H1 (cell line): Measurements from ENCODE around the gene ADCK1. TPM values are rescaled to one million over a fixed set of nuclear protein-coding genes. Genes with fewer than 3 reads are reported as not detected.

ENCODE experiments used
- CTCF ChIA-PET: fragments of 300-600 bp; sonication (Branson Sonifier 250); formaldehyde crosslinking; loops from one replicate; lab custom pipeline; 2021; ENCODE audit not compliant: partially characterized antibody; lab: Charles Lee
- POLR2A ChIA-PET: fragments of 300-600 bp; sonication (Branson Sonifier 250); formaldehyde crosslinking; loops from one replicate; lab custom pipeline; 2021; ENCODE audit warnings: inconsistent platforms; ENCODE audit not compliant: partially characterized antibody; lab: Charles Lee
- DNase-seq, 2 experiments: peaks; one replicate each; pipeline versions ENCODE4 v3.0.0 to v3.0.0-alpha.2; 2010 to 2022; ENCODE audit warnings: low spot score in 2 of 2, low read depth in 1 of 2, mixed read lengths in 1 of 2
- FAIRE-seq: peaks from 2 replicates; lab custom pipeline; 2011; peaks lifted over from hg19 to GRCh38; lab: Jason Lieb, UNC
- H2AFZ ChIP-seq: 2 replicates; pipeline ENCODE4 v1.8.1; 2012; ENCODE audit warnings: low read length, inconsistent platforms
- H2AK5ac ChIP-seq: 2 replicates; pipeline ENCODE4 v1.6.1; 2013; ENCODE audit warnings: low read depth, low read length
- H2BK120ac ChIP-seq: replicated peaks from 2 replicates; pipeline ENCODE3; 2013; ENCODE audit warnings: low read depth, low read length, inconsistent platforms
- H2BK12ac ChIP-seq: 2 replicates; pipeline ENCODE4 v1.6.1; 2013; ENCODE audit warnings: low read depth, low read length
- H2BK15ac ChIP-seq: 2 replicates; pipeline ENCODE4 v1.6.1; 2013; ENCODE audit warnings: low read length
- H2BK20ac ChIP-seq: 2 replicates; pipeline ENCODE4 v1.6.1; 2013; ENCODE audit warnings: low read length
- H2BK5ac ChIP-seq: 2 replicates; pipeline ENCODE4 v1.6.1; 2013; ENCODE audit warnings: low read depth, low read length
- H3K14ac ChIP-seq: 2 replicates; pipeline ENCODE4 v1.6.1; 2013; ENCODE audit warnings: inconsistent platforms; ENCODE audit not compliant: insufficient read length
- H3K18ac ChIP-seq: 2 replicates; pipeline ENCODE4 v1.6.1; 2013; ENCODE audit warnings: low read length; ENCODE audit errors: extremely low read depth
- H3K23ac ChIP-seq: 2 replicates; pipeline ENCODE4 v1.6.1; 2013; ENCODE audit warnings: inconsistent platforms; ENCODE audit not compliant: insufficient read length
- H3K23me2 ChIP-seq: 2 replicates; pipeline ENCODE4 v1.6.1; 2013; ENCODE audit warnings: low read depth, low read length
- H3K27ac ChIP-seq: 2 replicates; pipeline ENCODE4 v1.6.1; 2011; ENCODE audit warnings: low read depth, low read length, inconsistent platforms
- H3K27me3 ChIP-seq, 4 experiments: replicated peaks in 1 of 4; 1 replicate in 1 of 4; 2 replicates in 3 of 4; pipeline versions ENCODE4 v1.6.1 to v1.8.1; 2011 to 2013; ENCODE audit warnings: low read length in 3 of 4, mild to moderate bottlenecking in 3 of 4, inconsistent platforms in 2 of 4, mixed read lengths in 2 of 4, moderate library complexity in 1 of 4; ENCODE audit not compliant: control insufficient read depth in 3 of 4, insufficient read depth in 3 of 4; ENCODE audit errors: extremely low read depth in 1 of 4
- H3K36me3 ChIP-seq, 4 experiments: 2 replicates each; pipeline versions ENCODE4 v1.6.1 to v1.8.1; 2011 to 2013; ENCODE audit warnings: mild to moderate bottlenecking in 4 of 4, low read length in 3 of 4, moderate library complexity in 2 of 4, control low read depth in 1 of 4, inconsistent platforms in 1 of 4; ENCODE audit not compliant: insufficient read depth in 4 of 4, control insufficient read depth in 2 of 4
- H3K4ac ChIP-seq: replicated peaks from 2 replicates; pipeline ENCODE3; 2013; ENCODE audit warnings: low read length, low read depth, mixed read lengths, inconsistent platforms; ENCODE audit not compliant: insufficient read length
- H3K4me1 ChIP-seq, 4 experiments: replicated peaks in 1 of 4; 1 replicate in 1 of 4; 2 replicates in 3 of 4; pipeline versions ENCODE4 v1.6.1 to v1.8.1; 2011 to 2013; ENCODE audit warnings: low read length in 3 of 4, inconsistent platforms in 2 of 4, mixed read lengths in 1 of 4; ENCODE audit not compliant: insufficient read depth in 4 of 4, control insufficient read depth in 3 of 4
- H3K4me2 ChIP-seq, 2 experiments: 2 replicates each; pipeline versions ENCODE4 v1.6.1 to v1.8.1; 2011 to 2013; ENCODE audit warnings: low read depth in 2 of 2, low read length in 2 of 2, control low read depth in 1 of 2, inconsistent platforms in 1 of 2, mild to moderate bottlenecking in 1 of 2; ENCODE audit not compliant: insufficient read depth in 1 of 2
- H3K4me3 ChIP-seq, 4 experiments: fragments of 200-600, 300-600 bp in 1 of 4; sonication (generic), shearing (Covaris generic), sonication (Bioruptor Twin) in 1 of 4; 2 replicates each; pipeline versions ENCODE4 v1.5.1 to v1.8.1; 2011 to 2016; ENCODE audit warnings: low read length in 4 of 4, low read depth in 3 of 4, control low read depth in 2 of 4, inconsistent platforms in 2 of 4, mild to moderate bottlenecking in 2 of 4, mixed read lengths in 1 of 4, moderate library complexity in 1 of 4; ENCODE audit not compliant: insufficient read depth in 2 of 4; ENCODE audit errors: extremely low read depth in 1 of 4
- H3K56ac ChIP-seq: replicated peaks from 2 replicates; pipeline ENCODE3; 2013; ENCODE audit warnings: low read depth, mild to moderate bottlenecking, mixed read lengths, low read length, inconsistent platforms; ENCODE audit not compliant: insufficient read length
- H3K79me1 ChIP-seq: 2 replicates; pipeline ENCODE4 v1.6.1; 2013; ENCODE audit warnings: low read depth, low read length, control low read depth
- H3K79me2 ChIP-seq, 2 experiments: 2 replicates each; pipeline versions ENCODE4 v1.6.1 to v1.8.1; 2012 to 2013; ENCODE audit warnings: low read length in 2 of 2, mild to moderate bottlenecking in 2 of 2, inconsistent platforms in 1 of 2; ENCODE audit not compliant: insufficient read depth in 2 of 2, control insufficient read depth in 1 of 2
- H3K9ac ChIP-seq, 4 experiments: replicated peaks in 1 of 4; 1 replicate in 1 of 4; 2 replicates in 3 of 4; pipeline versions ENCODE4 v1.6.1 to v1.8.1; 2011 to 2013; ENCODE audit warnings: low read depth in 3 of 4, low read length in 3 of 4, control low read depth in 2 of 4, mild to moderate bottlenecking in 2 of 4, moderate library complexity in 2 of 4, inconsistent platforms in 1 of 4; ENCODE audit errors: extremely low read depth in 1 of 4
- H3K9me3 ChIP-seq, 2 experiments: 2 replicates each; pipeline versions ENCODE4 v1.6.1 to v1.8.1; 2012 to 2013; ENCODE audit warnings: mild to moderate bottlenecking in 2 of 2, moderate library complexity in 2 of 2, control low read depth in 1 of 2, inconsistent platforms in 1 of 2, low read depth in 1 of 2, low read length in 1 of 2, mixed read lengths in 1 of 2; ENCODE audit not compliant: insufficient read depth in 2 of 2
- H4K20me1 ChIP-seq, 2 experiments: replicated peaks in 1 of 2; 2 replicates each; pipeline versions ENCODE3 to v1.8.1; 2011 to 2013; ENCODE audit warnings: inconsistent platforms in 2 of 2, low read length in 2 of 2, mild to moderate bottlenecking in 1 of 2; ENCODE audit not compliant: insufficient read depth in 2 of 2, control insufficient read depth in 1 of 2
- H4K5ac ChIP-seq: 2 replicates; pipeline ENCODE4 v1.6.1; 2013; ENCODE audit warnings: low read length, low read depth, mixed read lengths, inconsistent platforms; ENCODE audit not compliant: insufficient read length
- H4K8ac ChIP-seq: 2 replicates; pipeline ENCODE4 v1.8.0; 2013; ENCODE audit warnings: mild to moderate bottlenecking, moderate library complexity, low read length, inconsistent platforms; ENCODE audit not compliant: insufficient read depth; ENCODE audit errors: extremely low read depth
- H4K91ac ChIP-seq: replicated peaks from 2 replicates; pipeline ENCODE3; 2013; ENCODE audit warnings: low read length, mixed read lengths, inconsistent platforms; ENCODE audit not compliant: insufficient read length
- ASH2L ChIP-seq: fragments of 200-600, 300-600 bp; sonication (generic); IDR thresholded peaks from one replicate; pipeline ENCODE4 v1.7.1; 2017; ENCODE audit warnings: low read length
- BRCA1 ChIP-seq: IDR thresholded peaks from 2 replicates; pipeline ENCODE4 v1.6.1; 2012; ENCODE audit warnings: low read depth, low read length, improper control_type of control experiment
- CBX5 ChIP-seq: fragments of 300-800, 300-1000 bp; sonication (generic); IDR thresholded peaks from 2 replicates; pipeline ENCODE4 v1.7.1; 2016; ENCODE audit warnings: antibody characterized with exemption, low read length, low read depth
- CEBPB ChIP-seq: IDR thresholded peaks from 2 replicates; pipeline ENCODE4 v1.6.1; 2012; ENCODE audit warnings: low read depth, low read length
- CHD2 ChIP-seq: IDR thresholded peaks from 2 replicates; pipeline ENCODE4 v1.6.1; 2012; ENCODE audit warnings: low read length, improper control_type of control experiment
- E2F6 ChIP-seq: IDR thresholded peaks from 2 replicates; pipeline ENCODE4 v1.6.1; 2012; ENCODE audit warnings: inconsistent platforms
- MAFK ChIP-seq: IDR thresholded peaks from 2 replicates; pipeline ENCODE4 v1.6.1; 2012; ENCODE audit warnings: low read depth, mild to moderate bottlenecking, improper control_type of control experiment, low read length
- POLR2A ChIP-seq, 2 experiments: IDR thresholded peaks; 1 replicate in 1 of 2; 2 replicates in 1 of 2; pipeline ENCODE4 v1.6.1; 2011; ENCODE audit warnings: low read depth in 2 of 2, low read length in 2 of 2, mild to moderate bottlenecking in 2 of 2; ENCODE audit errors: control extremely low read depth in 1 of 2
- RXRA ChIP-seq: IDR thresholded peaks from 2 replicates; pipeline ENCODE4 v1.6.1; 2011; ENCODE audit warnings: low read depth, mild to moderate bottlenecking, low read length, moderate library complexity; ENCODE audit not compliant: insufficient read depth
- SIRT6 ChIP-seq: IDR thresholded peaks from one replicate; pipeline ENCODE4 v1.7.1; 2012; ENCODE audit warnings: low read length, inconsistent platforms
- TAF1 ChIP-seq: IDR thresholded peaks from 2 replicates; pipeline ENCODE4 v1.6.1; 2011; ENCODE audit warnings: mild to moderate bottlenecking, low read depth, low read length
- WGBS, 2 experiments: shearing (Covaris generic) in 1 of 2; methylation state at CpG; one replicate each; pipeline versions ENCODE4 v1.1.6 to v1.1.7; 2013 to 2015; ENCODE audit warnings: low lambda C conversion rate in 2 of 2, mixed read lengths in 2 of 2, inconsistent platforms in 1 of 2, low coverage in 1 of 2, missing lambda C conversion rate in 1 of 2; ENCODE audit not compliant: insufficient replicate concordance in 2 of 2, insufficient coverage in 1 of 2, insufficient read length in 1 of 2; ENCODE audit errors: extremely low coverage in 1 of 2, missing lambda C conversion rate in 1 of 2; 5-methylcytosine and 5-hydroxymethylcytosine counted together
- polyA plus RNA-seq, 7 experiments: library from polyadenylated mRNA; depleted of rRNA in 3 of 7; stranded (reverse) in 5 of 7; unstranded in 2 of 7; fragments of >200 nt in 5 of 7; fragments of 200-250 nt in 2 of 7; gene quantifications; 1 replicate in 5 of 7; 2 replicates in 1 of 7; 4 replicates in 1 of 7; pipeline versions ENCODE4 v1.2.1 to v1.2.3, GENCODE V29; 2011 to 2013; ENCODE audit warnings: missing spikeins in 2 of 7, mixed read lengths in 2 of 7
- total RNA-seq: library from RNA; stranded (reverse); fragmentation: NEBNext Ultra II Directional; extraction: Animal tissue kit (Norgen Biotek cat#: 25700); gene quantifications from 2 replicates; pipeline ENCODE4 v1.2.1, GENCODE V29; 2021
- TF ChIP-seq, protein P1 (sequence below): IDR thresholded peaks from 2 replicates; pipeline ENCODE4 v1.6.1; 2012; ENCODE audit warnings: low read length, inconsistent platforms

The ADCK1 gene
- total and polyA plus RNA-seq, 2 of the 8 experiments (the other 6 are each of a cell fraction or from before 2014, with no cell fraction given) = 11.0 to 16.8 TPM

DNA sequence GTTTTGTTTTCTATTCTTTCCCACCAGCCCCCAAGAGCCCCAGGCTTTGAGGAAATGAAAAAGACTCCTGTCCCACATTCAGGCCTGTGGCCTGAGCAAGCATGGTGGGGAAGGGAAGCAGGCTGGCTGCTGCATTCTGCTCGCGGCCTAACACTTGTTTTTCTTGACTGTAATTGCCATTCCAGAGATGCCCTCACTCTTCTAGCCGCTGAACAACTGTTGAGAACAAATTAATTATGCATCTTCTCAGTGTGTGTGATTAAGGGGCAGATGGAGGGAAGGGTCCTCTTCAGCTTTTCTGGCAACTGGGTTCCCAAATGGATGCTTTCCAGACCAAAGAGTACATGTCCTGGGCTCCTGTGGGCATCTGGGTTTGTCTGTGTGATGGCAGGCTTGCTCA lies 43.3 kb downstream of the ADCK1 start:
- H2BK5ac ChIP-seq = no peak overlapping the region
- no peaks in the 10 kb centered on the region for H3K79me1 ChIP-seq
- no peaks in the 10 kb centered on the region for H3K27me3 ChIP-seq
- H2BK120ac ChIP-seq = no peak overlapping the region
- H2AK5ac ChIP-seq = no peak overlapping the region
- H3K14ac ChIP-seq = no peak overlapping the region
- FAIRE-seq (no peak), DNase-seq (no peak)
- no peak overlapping the region for H4K5ac ChIP-seq
- H3K4me2 ChIP-seq = no peak overlapping the region
- no peak overlapping the region for H4K8ac ChIP-seq
- H3K18ac ChIP-seq = no peak overlapping the region
- H4K20me1 ChIP-seq = no peaks in the 10 kb centered on the region
- H2AFZ ChIP-seq = no peak overlapping the region
- no peaks in the 10 kb centered on the region for H3K9me3 ChIP-seq
- no peaks in the 10 kb centered on the region for H3K23me2 ChIP-seq
- CTCF ChIA-PET = interaction anchor here (0.6 to 2.3 kb wide), 2 partner anchors 19 to 560 kb away, joined by 3 to 9 read pairs; no protein-coding TSS in a partner anchor
- 97% methylated on average over 3 of the region's 3 CpGs; no CpG with 5 or more reads in 1 of the 2 experiments for WGBS, 2 experiments
- H3K27ac ChIP-seq = no peak overlapping the region
- H3K4me3 ChIP-seq = no peak overlapping the region
- H3K9ac ChIP-seq = no peak overlapping the region
- POLR2A ChIA-PET = interaction anchor here (0.7 kb wide), 1 partner anchor 379 kb away, joined by 3 read pairs; no protein-coding TSS in a partner anchor
- H3K79me2 ChIP-seq = no peaks in the 10 kb centered on the region
- no peak overlapping the region for H4K91ac ChIP-seq
- no peak overlapping the region for H3K4ac ChIP-seq
- no peak overlapping the region for H3K23ac ChIP-seq
- H2BK20ac ChIP-seq = no peak overlapping the region
- H3K4me1 ChIP-seq = peaks cover 0 to 3% (median 0%) of the 10 kb centered on the region in 4 experiments; a peak in 1 of 7 replicates
- H3K56ac ChIP-seq = no peak overlapping the region
- H3K36me3 ChIP-seq = no peaks in the 10 kb centered on the region
- H2BK12ac ChIP-seq = no peak overlapping the region
- H2BK15ac ChIP-seq = no peak overlapping the region
- no peak for TF ChIP-seq MAFK
- no peak for TF ChIP-seq TAF1
- no peak for TF ChIP-seq ASH2L
- no peak for TF ChIP-seq CBX5
- TF ChIP-seq POLR2A (IDR thresholded peaks at IDR 0.05; ENCODE audit: control extremely low read depth in 1 of 2, low read depth in 2 of 2, low read length in 2 of 2) = no peak
- no peak for TF ChIP-seq E2F6
- TF ChIP-seq BRCA1 = no peak
- no peak for TF ChIP-seq CHD2
- TF ChIP-seq RXRA = no peak
- TF ChIP-seq CEBPB = no peak
- TF ChIP-seq, protein P1, sequence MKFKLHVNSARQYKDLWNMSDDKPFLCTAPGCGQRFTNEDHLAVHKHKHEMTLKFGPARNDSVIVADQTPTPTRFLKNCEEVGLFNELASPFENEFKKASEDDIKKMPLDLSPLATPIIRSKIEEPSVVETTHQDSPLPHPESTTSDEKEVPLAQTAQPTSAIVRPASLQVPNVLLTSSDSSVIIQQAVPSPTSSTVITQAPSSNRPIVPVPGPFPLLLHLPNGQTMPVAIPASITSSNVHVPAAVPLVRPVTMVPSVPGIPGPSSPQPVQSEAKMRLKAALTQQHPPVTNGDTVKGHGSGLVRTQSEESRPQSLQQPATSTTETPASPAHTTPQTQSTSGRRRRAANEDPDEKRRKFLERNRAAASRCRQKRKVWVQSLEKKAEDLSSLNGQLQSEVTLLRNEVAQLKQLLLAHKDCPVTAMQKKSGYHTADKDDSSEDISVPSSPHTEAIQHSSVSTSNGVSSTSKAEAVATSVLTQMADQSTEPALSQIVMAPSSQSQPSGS = no peak
- TF ChIP-seq SIRT6 = no peak
